CD8-positive, alpha-beta memory T cell (primary cell): ENCODE measurements around the gene ZNF396. TPM values are rescaled to one million over a fixed set of nuclear protein-coding genes. Genes with fewer than 3 reads are reported as not detected.

Source experiments
- CTCF ChIA-PET: fragments of 350-600 bp; sonication (Branson Sonifier 250); formaldehyde crosslinking; loops from one replicate; lab custom pipeline; 2021; ENCODE audit warnings: antibody characterized with exemption; lab: Charles Lee
- POLR2A ChIA-PET: fragments of 350-600 bp; sonication (Branson Sonifier 250); formaldehyde crosslinking; loops from one replicate; lab custom pipeline; 2021; ENCODE audit warnings: antibody characterized with exemption; lab: Charles Lee
- DNase-seq, 5 donors: peaks; one replicate each; pipeline versions ENCODE4 v3.0.0 to v3.0.0-alpha.2; 2020 to 2022; ENCODE audit warnings: mixed read lengths in 1 of 5
- H3K27ac ChIP-seq: one replicate; pipeline ENCODE4 v1.7.0; 2013; ENCODE audit warnings: low read depth, mild to moderate bottlenecking, low read length, moderate library complexity
- H3K27me3 ChIP-seq: 2 replicates; pipeline ENCODE4 v1.7.0; 2013; ENCODE audit warnings: low read length, mild to moderate bottlenecking; ENCODE audit not compliant: insufficient read depth, poor library complexity, severe bottlenecking
- H3K36me3 ChIP-seq: 2 replicates; pipeline ENCODE4 v1.7.0; 2013; ENCODE audit warnings: mild to moderate bottlenecking, low read length, moderate library complexity; ENCODE audit not compliant: insufficient read depth
- H3K4me1 ChIP-seq: 2 replicates; pipeline ENCODE4 v1.7.0; 2013; ENCODE audit warnings: mild to moderate bottlenecking, low read length, moderate library complexity; ENCODE audit not compliant: insufficient read depth
- H3K4me3 ChIP-seq: 2 replicates; pipeline ENCODE4 v1.7.0; 2013; ENCODE audit warnings: mild to moderate bottlenecking, low read length
- H3K9me3 ChIP-seq: 2 replicates; pipeline ENCODE4 v1.7.0; 2013; ENCODE audit warnings: mild to moderate bottlenecking, low read length
- H3K27ac Mint-ChIP-seq, 8 donors: one replicate each; pipeline ENCODE4 v1.8.0; 2020 to 2021; ENCODE audit warnings: mixed read lengths in 8 of 8, mild to moderate bottlenecking in 6 of 8, inconsistent platforms in 3 of 8, moderate library complexity in 3 of 8
- H3K27me3 Mint-ChIP-seq, 2 donors: one replicate each; pipeline ENCODE4 v1.8.0; 2020 to 2021; ENCODE audit warnings: mixed read lengths in 2 of 2, mild to moderate bottlenecking in 1 of 2, moderate library complexity in 1 of 2
- H3K36me3 Mint-ChIP-seq, 3 donors: one replicate each; pipeline ENCODE4 v1.8.0; 2020 to 2021; ENCODE audit warnings: mixed read lengths in 3 of 3, inconsistent platforms in 1 of 3, mild to moderate bottlenecking in 1 of 3
- H3K4me1 Mint-ChIP-seq, 3 donors: one replicate each; pipeline ENCODE4 v1.8.0; 2020 to 2021; ENCODE audit warnings: mixed read lengths in 3 of 3, inconsistent platforms in 1 of 3, mild to moderate bottlenecking in 1 of 3
- H3K4me3 Mint-ChIP-seq, 7 donors: one replicate each; pipeline ENCODE4 v1.8.0; 2020 to 2021; ENCODE audit warnings: mixed read lengths in 7 of 7, mild to moderate bottlenecking in 6 of 7, moderate library complexity in 4 of 7, inconsistent platforms in 2 of 7
- H3K9me3 Mint-ChIP-seq, 5 donors: one replicate each; pipeline ENCODE4 v1.8.0; 2020 to 2022; ENCODE audit warnings: mixed read lengths in 5 of 5, mild to moderate bottlenecking in 3 of 5, moderate library complexity in 2 of 5, inconsistent platforms in 1 of 5
- polyA plus RNA-seq: library from polyadenylated mRNA; unstranded; fragments of 300-500 nt; fragmentation: Illumina TruSeq; gene quantifications from one replicate; pipeline ENCODE4 v1.2.3, GENCODE V29; 2021
- total RNA-seq, 2 experiments: library from RNA; stranded (reverse); gene quantifications; one replicate each; pipeline ENCODE4 v1.2.3, GENCODE V29; 2021

ZNF396 gene
- total and polyA plus RNA-seq, 3 experiments from 2014 or later = 0.87 to 1.7 (median 1.2) TPM

DNA sequence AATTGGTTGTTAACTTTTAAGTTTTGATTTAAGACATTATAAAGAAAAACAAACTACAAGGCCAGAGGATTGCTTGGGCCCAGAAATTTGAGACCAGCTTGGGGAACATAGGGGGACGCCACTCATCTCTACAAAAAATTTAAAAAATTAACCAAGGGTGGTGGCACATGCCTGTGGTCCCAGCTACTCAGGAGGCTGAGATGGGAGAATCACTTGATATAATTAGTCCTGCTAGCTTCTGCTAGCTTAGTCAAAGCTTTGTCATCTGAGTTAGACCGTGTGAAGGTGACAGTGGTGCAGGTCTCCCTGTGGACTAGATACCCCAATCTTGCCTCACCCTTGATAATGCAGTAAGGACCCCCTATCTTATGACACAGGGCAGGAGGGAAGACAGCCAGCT, 6.0 kb upstream of the ZNF396 start:
- Mint-ChIP-seq H3K36me3 (no peaks in the 10 kb centered on the region), H3K27me3 (peaks cover 9 to 23% of the 10 kb centered on the region in 2 donors), H3K9me3 (no peaks in the 10 kb centered on the region), H3K4me1 (peaks cover 6 to 10% (median 7%) of the 10 kb centered on the region in 3 donors), H3K27ac (no peak overlapping the region), H3K4me3 (no peak overlapping the region)
- no peaks in the 10 kb centered on the region for H3K27me3 ChIP-seq
- no peak overlapping the region for H3K4me3 ChIP-seq
- no peak overlapping the region for H3K27ac ChIP-seq
- ChIA-PET CTCF (interaction anchor here (0.8 to 1.2 kb wide), 3 partner anchors 10 to 20 kb away, joined by 3 read pairs; no protein-coding TSS in a partner anchor), POLR2A (no interaction called here)
- no peak for DNase-seq
- H3K36me3 ChIP-seq = no peaks in the 10 kb centered on the region
- no peaks in the 10 kb centered on the region for H3K4me1 ChIP-seq
- no peaks in the 10 kb centered on the region for H3K9me3 ChIP-seq

DNA sequence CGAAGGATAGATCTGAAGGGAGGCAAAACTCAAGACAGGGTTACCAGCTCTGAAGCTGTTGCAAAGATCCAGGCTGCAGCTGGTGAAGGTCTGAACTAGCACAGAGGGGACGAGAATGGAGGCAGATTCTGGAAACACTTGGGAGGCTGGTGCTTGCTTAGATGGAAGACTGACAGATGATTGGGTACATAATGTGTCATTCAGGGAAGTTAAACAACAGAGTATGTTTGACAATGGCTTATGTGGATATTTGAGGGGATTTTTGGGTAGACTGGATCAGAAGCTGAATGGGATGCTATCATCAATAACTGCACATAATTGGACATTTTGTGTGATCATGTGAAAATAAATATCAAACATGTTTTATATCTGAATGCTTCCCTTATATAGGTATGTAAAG, 2.3 kb upstream of the ZNF396 start:
- CTCF ChIA-PET = interaction anchor here (1.6 kb wide), 1 partner anchor 149 kb away, joined by 3 read pairs; no protein-coding TSS in a partner anchor
- H3K27ac Mint-ChIP-seq = no peak overlapping the region
- POLR2A ChIA-PET = no interaction called here

DNA sequence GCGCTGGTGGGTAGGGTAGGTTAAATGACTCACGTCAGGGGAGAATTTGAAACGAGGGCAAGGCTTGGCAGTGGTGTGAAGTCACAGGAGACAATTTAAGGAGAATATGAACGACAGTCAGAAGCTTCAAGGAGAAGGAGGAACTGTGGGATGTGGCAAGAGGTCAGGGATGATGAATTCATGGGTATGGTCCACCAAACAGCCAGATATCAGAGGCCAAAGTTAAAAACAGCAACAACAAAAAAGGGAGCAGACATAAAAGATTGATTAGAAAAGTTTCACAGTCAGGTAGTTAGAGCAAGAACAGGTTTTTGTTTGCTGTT, 1.4 kb upstream of the ZNF396 start:
- H3K9me3 Mint-ChIP-seq = no peaks in the 10 kb centered on the region
- CTCF ChIA-PET = no interaction called here
- peak overlapping the region in 2 of 8 donors; percentile 1 to 19 for H3K27ac Mint-ChIP-seq
- Histone ChIP-seq H3K4me3 (no peak overlapping the region), H3K27ac (no peak overlapping the region), H3K36me3 (no peaks in the 10 kb centered on the region), H3K27me3 (no peaks in the 10 kb centered on the region), H3K4me1 (peaks cover 11% of the 10 kb centered on the region), H3K9me3 (no peaks in the 10 kb centered on the region)
- peaks cover 0 to 4% (median 2%) of the 10 kb centered on the region in 3 donors for H3K36me3 Mint-ChIP-seq
- H3K4me1 Mint-ChIP-seq = peaks cover 6 to 10% (median 6%) of the 10 kb centered on the region in 3 donors
- H3K4me3 Mint-ChIP-seq = peak overlapping the region in 5 of 7 donors; percentile 9 to 76 (median 19)
- POLR2A ChIA-PET = no interaction called here
- DNase-seq = no peak
- H3K27me3 Mint-ChIP-seq = no peaks in the 10 kb centered on the region

More for the DNA sequence above, 2.3 kb upstream of the ZNF396 start:
- Histone ChIP-seq H3K4me1 (peaks cover 11% of the 10 kb centered on the region), H3K9me3 (no peaks in the 10 kb centered on the region), H3K4me3 (no peak overlapping the region), H3K27ac (no peak overlapping the region), H3K27me3 (no peaks in the 10 kb centered on the region), H3K36me3 (no peaks in the 10 kb centered on the region)
- Mint-ChIP-seq H3K4me1 (peaks cover 6 to 10% (median 6%) of the 10 kb centered on the region in 3 donors), H3K27me3 (peaks cover 5 to 6% of the 10 kb centered on the region in 2 donors), H3K4me3 (peak overlapping the region in 1 of 7 donors; percentile 15), H3K9me3 (no peaks in the 10 kb centered on the region), H3K36me3 (peaks cover 0 to 2% (median 0%) of the 10 kb centered on the region in 3 donors)
- no peak for DNase-seq

DNA sequence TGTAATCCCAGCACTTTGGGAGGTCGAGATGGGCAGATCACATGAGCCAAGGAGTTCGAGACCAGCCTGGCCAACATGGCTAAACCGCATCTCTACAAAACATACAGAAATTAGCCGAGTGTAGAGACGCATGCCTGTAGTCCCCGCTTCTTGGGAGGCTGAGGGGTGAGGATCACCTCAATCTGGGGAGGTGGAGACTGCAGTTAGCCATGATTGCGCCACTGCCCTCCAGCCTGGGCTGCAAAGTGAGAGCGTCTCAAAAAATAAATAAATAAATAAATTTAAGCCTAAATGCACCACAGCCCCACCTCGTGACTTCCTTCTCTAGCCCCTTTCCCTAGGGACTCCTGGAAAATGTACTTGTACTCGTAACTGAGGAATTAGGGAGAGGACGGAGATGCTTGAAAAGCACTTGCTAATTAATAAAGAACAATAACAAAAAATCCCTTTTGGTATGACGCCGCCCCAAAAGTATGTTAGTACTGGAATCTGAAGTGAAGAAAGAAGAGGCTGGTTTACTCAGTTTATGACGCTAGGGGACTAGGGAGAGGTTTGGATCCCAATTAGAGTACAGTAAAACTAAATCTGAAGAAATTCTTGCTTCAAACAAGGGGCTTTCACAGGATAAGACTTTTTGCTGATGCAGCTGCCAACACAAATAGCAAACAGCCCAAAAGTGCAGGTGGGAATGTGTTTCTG, 887 bp upstream of the ZNF396 start:
- Mint-ChIP-seq H3K27me3 (no peaks in the 10 kb centered on the region), H3K27ac (peak overlapping the region in 5 of 8 donors; percentile 43 to 82 (median 61)), H3K36me3 (peaks cover 0 to 4% (median 2%) of the 10 kb centered on the region in 3 donors), H3K9me3 (no peaks in the 10 kb centered on the region), H3K4me3 (peak overlapping the region; percentile 76 to 92 (median 83)), H3K4me1 (peaks cover 6 to 10% (median 6%) of the 10 kb centered on the region in 3 donors)
- no peak for DNase-seq
- H3K4me3 ChIP-seq = no peak overlapping the region
- H3K9me3 ChIP-seq = no peaks in the 10 kb centered on the region
- no peaks in the 10 kb centered on the region for H3K36me3 ChIP-seq
- H3K4me1 ChIP-seq = peaks cover 11% of the 10 kb centered on the region
- CTCF ChIA-PET = no interaction called here
- POLR2A ChIA-PET = no interaction called here
- no peaks in the 10 kb centered on the region for H3K27me3 ChIP-seq
- H3K27ac ChIP-seq = no peak overlapping the region

DNA sequence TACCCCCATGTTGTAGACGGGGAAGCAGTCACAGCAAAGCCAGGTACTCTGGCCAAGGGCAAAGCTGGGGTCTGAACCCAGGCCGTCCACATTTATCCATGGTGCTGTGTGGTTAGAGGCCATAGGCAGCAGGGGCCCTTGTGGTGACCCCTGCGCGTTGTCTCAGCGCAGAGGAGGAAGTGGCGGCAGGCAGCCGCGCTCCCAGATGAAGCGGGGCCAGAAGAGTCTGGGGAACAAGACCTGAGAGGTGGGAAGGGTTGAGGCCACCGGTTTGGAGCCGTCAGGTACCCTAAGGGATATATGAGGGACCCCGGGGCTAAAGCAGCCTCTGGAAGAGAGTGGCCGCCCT, 770 bp downstream of the ZNF396 start:
- Mint-ChIP-seq H3K27me3 (no peaks in the 10 kb centered on the region), H3K36me3 (peaks cover 0 to 5% (median 2%) of the 10 kb centered on the region in 3 donors), H3K4me1 (peaks cover 6 to 10% (median 6%) of the 10 kb centered on the region in 3 donors), H3K4me3 (peak overlapping the region; percentile 86 to 94 (median 88)), H3K27ac (peak overlapping the region in 7 of 8 donors; percentile 8 to 85 (median 81)), H3K9me3 (no peaks in the 10 kb centered on the region)
- peak overlapping the region; percentile 38 for H3K27ac ChIP-seq
- H3K36me3 ChIP-seq = no peaks in the 10 kb centered on the region
- ChIA-PET POLR2A (no interaction called here), CTCF (interaction anchor here (1.4 kb wide), 1 partner anchor 10 kb away, joined by 5 read pairs; no protein-coding TSS in a partner anchor)
- H3K4me3 ChIP-seq = peak overlapping the region; percentile 74
- DNase-seq = peak in 3 of 5 donors; percentile 8 to 47 (median 17)
- peaks cover 11% of the 10 kb centered on the region for H3K4me1 ChIP-seq
- H3K27me3 ChIP-seq = no peaks in the 10 kb centered on the region
- H3K9me3 ChIP-seq = no peaks in the 10 kb centered on the region

- Histone ChIP-seq H3K4me1 (peaks cover 11% of the 10 kb centered on the region), H3K4me3 (no peak overlapping the region), H3K27ac (no peak overlapping the region), H3K27me3 (no peaks in the 10 kb centered on the region), H3K36me3 (no peaks in the 10 kb centered on the region), H3K9me3 (no peaks in the 10 kb centered on the region)
- H3K4me1 Mint-ChIP-seq = peaks cover 6 to 10% (median 6%) of the 10 kb centered on the region in 3 donors
- ChIA-PET POLR2A (no interaction called here), CTCF (interaction anchor here (1.6 kb wide), 1 partner anchor 12 kb away, joined by 5 read pairs; no protein-coding TSS in a partner anchor)
- H3K36me3 Mint-ChIP-seq = peaks cover 0 to 6% (median 2%) of the 10 kb centered on the region in 3 donors
- DNase-seq = no peak
- peak overlapping the region in 2 of 7 donors; percentile 20 to 40 for H3K4me3 Mint-ChIP-seq
- peak overlapping the region in 1 of 8 donors; percentile 24 for H3K27ac Mint-ChIP-seq
- H3K27me3 Mint-ChIP-seq = no peaks in the 10 kb centered on the region
- no peaks in the 10 kb centered on the region for H3K9me3 Mint-ChIP-seq
Observed at GRCh38 chr18:35374708-35375107, 2.4 kb downstream of the ZNF396 start.

- Histone ChIP-seq H3K9me3 (no peaks in the 10 kb centered on the region), H3K4me1 (peaks cover 7% of the 10 kb centered on the region), H3K27me3 (no peaks in the 10 kb centered on the region), H3K36me3 (no peaks in the 10 kb centered on the region), H3K4me3 (no peak overlapping the region), H3K27ac (no peak overlapping the region)
- H3K4me3 Mint-ChIP-seq = no peak overlapping the region
- peaks cover 2 to 6% (median 6%) of the 10 kb centered on the region in 3 donors for H3K4me1 Mint-ChIP-seq
- H3K9me3 Mint-ChIP-seq = no peaks in the 10 kb centered on the region
- no peak for DNase-seq
- ChIA-PET CTCF (interaction anchor here (1.2 kb wide), 1 partner anchor 12 kb away, joined by 3 read pairs; no protein-coding TSS in a partner anchor), POLR2A (no interaction called here)
- H3K27ac Mint-ChIP-seq = no peak overlapping the region
- peaks cover 0 to 11% (median 5%) of the 10 kb centered on the region in 3 donors for H3K36me3 Mint-ChIP-seq
- H3K27me3 Mint-ChIP-seq = no peaks in the 10 kb centered on the region
Observed at GRCh38 chr18:35371412-35372195, 5.5 kb downstream of the ZNF396 start.

DNA sequence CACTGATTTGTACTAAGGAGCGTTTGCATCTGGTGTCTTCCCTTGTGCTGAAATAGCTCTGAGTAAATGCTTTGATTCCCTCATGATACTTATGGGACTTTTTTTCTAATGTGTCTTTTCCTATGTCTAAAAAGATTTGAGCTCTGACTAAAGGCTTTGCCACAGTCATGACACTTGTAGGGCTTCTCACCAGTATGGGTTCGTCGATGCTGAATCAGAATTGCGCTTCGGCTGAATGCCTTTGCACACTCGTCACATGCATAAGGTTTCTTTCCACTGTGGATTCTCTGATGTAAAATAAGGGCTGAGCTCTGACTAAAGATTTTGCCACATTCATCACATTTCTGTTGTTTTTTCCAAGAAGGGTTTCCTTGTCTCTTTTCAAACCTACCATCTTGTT, 8.0 kb downstream of the ZNF396 start:
- Histone ChIP-seq H3K4me3 (no peak overlapping the region), H3K27me3 (no peaks in the 10 kb centered on the region), H3K4me1 (no peaks in the 10 kb centered on the region), H3K36me3 (no peaks in the 10 kb centered on the region), H3K27ac (no peak overlapping the region), H3K9me3 (no peaks in the 10 kb centered on the region)
- no peaks in the 10 kb centered on the region for H3K4me1 Mint-ChIP-seq
- no peak for DNase-seq
- peaks cover 0 to 7% (median 4%) of the 10 kb centered on the region in 3 donors for H3K36me3 Mint-ChIP-seq
- H3K27me3 Mint-ChIP-seq = peaks cover 3 to 4% of the 10 kb centered on the region in 2 donors
- ChIA-PET CTCF (no interaction called here), POLR2A (no interaction called here)
- H3K27ac Mint-ChIP-seq = peak overlapping the region in 1 of 8 donors; percentile 28
- H3K4me3 Mint-ChIP-seq = no peak overlapping the region
- H3K9me3 Mint-ChIP-seq = no peaks in the 10 kb centered on the region
